GM13976 (cell line): Measurements from ENCODE around the gene PKD1L1.
"Not testable (repeated sequence)": the region's sequence is repeated elsewhere in the genome, so short reads cannot be mapped to it uniquely, and the experiment has no call there.

Experiments
- DNase-seq: peaks from one replicate; pipeline ENCODE4 v3.0.0; 2012; ENCODE audit warnings: low spot score
- in situ Hi-C: fragments of 300-500 bp; cut with MboI; formaldehyde crosslinking; loops from one replicate; pipeline ENCODE4 v1.12.0; 2022; ENCODE audit warnings: low sequenced_read_pairs, mixed read lengths, inconsistent platforms; ENCODE audit not compliant: unreplicated experiment
- TF ChIP-seq, protein P1 (sequence below): IDR thresholded peaks from 2 replicates; pipeline ENCODE4 v1.5.1; 2012; ENCODE audit warnings: borderline replicate concordance, mild to moderate bottlenecking; ENCODE audit not compliant: insufficient read depth; ENCODE audit errors: extremely low read depth, missing control alignments, control extremely low read depth

The PKD1L1 gene

GRCh38 chr7:47948141-47948790, at the start of gene PKD1L1:
PKD1L1 (minus strand) TSS chr7:47948466; CDS start chr7:47948440, 26 bp downstream.
- no peak for DNase-seq
- in situ Hi-C loops = loop anchor here (10.0 kb wide), 1 partner anchor 167 kb away; no protein-coding TSS in a partner anchor
- TF ChIP-seq, protein P1, sequence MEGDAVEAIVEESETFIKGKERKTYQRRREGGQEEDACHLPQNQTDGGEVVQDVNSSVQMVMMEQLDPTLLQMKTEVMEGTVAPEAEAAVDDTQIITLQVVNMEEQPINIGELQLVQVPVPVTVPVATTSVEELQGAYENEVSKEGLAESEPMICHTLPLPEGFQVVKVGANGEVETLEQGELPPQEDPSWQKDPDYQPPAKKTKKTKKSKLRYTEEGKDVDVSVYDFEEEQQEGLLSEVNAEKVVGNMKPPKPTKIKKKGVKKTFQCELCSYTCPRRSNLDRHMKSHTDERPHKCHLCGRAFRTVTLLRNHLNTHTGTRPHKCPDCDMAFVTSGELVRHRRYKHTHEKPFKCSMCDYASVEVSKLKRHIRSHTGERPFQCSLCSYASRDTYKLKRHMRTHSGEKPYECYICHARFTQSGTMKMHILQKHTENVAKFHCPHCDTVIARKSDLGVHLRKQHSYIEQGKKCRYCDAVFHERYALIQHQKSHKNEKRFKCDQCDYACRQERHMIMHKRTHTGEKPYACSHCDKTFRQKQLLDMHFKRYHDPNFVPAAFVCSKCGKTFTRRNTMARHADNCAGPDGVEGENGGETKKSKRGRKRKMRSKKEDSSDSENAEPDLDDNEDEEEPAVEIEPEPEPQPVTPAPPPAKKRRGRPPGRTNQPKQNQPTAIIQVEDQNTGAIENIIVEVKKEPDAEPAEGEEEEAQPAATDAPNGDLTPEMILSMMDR = no peak

GRCh38 chr7:47992446-47992845, 44.2 kb upstream of the PKD1L1 start:
- in situ Hi-C loops = loop anchor here (5.0 kb wide), 1 partner anchor 100 kb away; no protein-coding TSS in a partner anchor
- TF ChIP-seq, protein P1 = no peak
- no peak for DNase-seq

- TF ChIP-seq, protein P1 = peak; percentile 84
- in situ Hi-C loops = loop anchor here (5.0 kb wide), 1 partner anchor 100 kb away; no protein-coding TSS in a partner anchor
- peak; percentile 92 for DNase-seq
Measured at GRCh38 chr7:47991741-47992311, 43.6 kb upstream of the PKD1L1 start.

- TF ChIP-seq, protein P1 = no peak
- in situ Hi-C loops = loop anchor here (5.0 kb wide), 1 partner anchor 101 kb away; no protein-coding TSS in a partner anchor
- DNase-seq = no peak
Measured at GRCh38 chr7:47991270-47991669, 43.0 kb upstream of the PKD1L1 start.

DNA sequence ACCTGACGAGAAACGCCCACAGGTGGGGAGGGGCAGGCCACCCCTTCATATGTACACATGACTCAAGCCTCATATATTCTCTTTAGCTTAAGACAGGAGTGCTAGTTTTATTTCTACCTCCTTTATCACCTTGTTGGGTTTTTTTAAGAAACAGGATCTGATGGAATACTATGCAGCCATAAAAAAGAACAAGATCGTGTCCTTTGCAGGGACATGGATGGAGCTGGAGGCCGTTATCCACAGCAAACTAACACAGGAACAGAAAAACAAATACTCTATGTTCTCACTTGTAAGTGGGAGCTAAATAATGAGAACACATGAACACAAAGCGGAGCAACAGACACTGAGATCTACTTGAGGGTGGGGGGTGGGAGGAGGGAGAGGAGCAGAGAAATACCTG, 42.3 kb upstream of the PKD1L1 start:
- no peak for DNase-seq
- TF ChIP-seq, protein P1 = no peak
- in situ Hi-C loops = loop anchor here (5.0 kb wide), 1 partner anchor 102 kb away; no protein-coding TSS in a partner anchor

- in situ Hi-C loops = loop anchor here (5.0 kb wide), 1 partner anchor 102 kb away; no protein-coding TSS in a partner anchor
- not testable (repeated sequence) for DNase-seq
Measured at GRCh38 chr7:47989607-47990400, 41.5 kb upstream of the PKD1L1 start.
